Keratinocyte (primary cell): ENCODE measurements around the gene ARID3C.

Experiments used
- CTCF ChIP-seq, 3 experiments: IDR thresholded peaks in 1 of 3; conservative IDR thresholded peaks in 1 of 3; optimal IDR thresholded peaks in 1 of 3; 2 replicates in 2 of 3; 3 replicates in 1 of 3; pipeline versions ENCODE3 to v1.5.1; 2011; ENCODE audit warnings: low read length in 3 of 3, mild to moderate bottlenecking in 3 of 3, moderate library complexity in 2 of 3, control low read depth in 1 of 3, inconsistent platforms in 1 of 3; ENCODE audit not compliant: insufficient read depth in 2 of 3; ENCODE audit errors: extremely low read depth in 1 of 3
- EZH2 ChIP-seq: IDR thresholded peaks from one replicate; pipeline ENCODE4 v1.6.1; 2012; ENCODE audit warnings: inconsistent platforms, mild to moderate bottlenecking, low read length, moderate library complexity

GRCh38 chr9:34606190-34606589, 22.7 kb downstream of the ARID3C start:
- TF ChIP-seq CTCF (optimal IDR thresholded peaks at IDR 0.05 in 1 of 3, IDR thresholded peaks at IDR 0.05 in 1 of 3, conservative IDR thresholded peaks at IDR 0.05 in 1 of 3; ENCODE audit: extremely low read depth in 1 of 3, insufficient read depth in 2 of 3, low read length in 3 of 3) (no peak), EZH2 (no peak)
